Breast epithelium (tissue), 4 donors: ENCODE data around the gene OSBPL10. TPM values are rescaled to one million over a fixed set of nuclear protein-coding genes. Genes with fewer than 3 reads are reported as not detected.

Experiments
- DNase-seq, 2 donors: peaks; one replicate each; pipeline ENCODE4 v3.0.0-alpha.2; 2019; ENCODE audit warnings: low spot score in 2 of 2
- H3K27ac ChIP-seq, 2 donors: fragments of 200-600 bp; sonication (generic) in 1 of 2; one replicate each; pipeline ENCODE4 v1.5.1; 2016 to 2019; ENCODE audit warnings: mild to moderate bottlenecking in 1 of 2
- H3K27me3 ChIP-seq, 2 donors: fragments of 200-600 bp; sonication (generic) in 1 of 2; one replicate each; pipeline versions ENCODE4 v1.5.1 to v1.6.0; 2017 to 2019; ENCODE audit warnings: control low read depth in 1 of 2, mild to moderate bottlenecking in 1 of 2
- H3K36me3 ChIP-seq: fragments of 200-600 bp; one replicate; pipeline ENCODE4 v1.5.1; 2019
- H3K4me1 ChIP-seq, 2 donors: fragments of 200-600 bp; sonication (generic); one replicate each; pipeline ENCODE4 v1.5.1; 2016 to 2019; ENCODE audit warnings: control low read depth in 1 of 2
- H3K4me3 ChIP-seq, 3 donors: fragments of 200-600 bp; sonication (generic); 1 replicate in 2 of 3; 2 replicates in 1 of 3; pipeline ENCODE4 v1.5.1; 2016 to 2019; ENCODE audit warnings: mild to moderate bottlenecking in 3 of 3, moderate library complexity in 2 of 3
- H3K9me3 ChIP-seq, 2 donors: fragments of 200-600 bp; sonication (generic) in 1 of 2; one replicate each; pipeline ENCODE4 v1.5.1; 2016 to 2019; ENCODE audit warnings: control low read depth in 1 of 2
- CTCF ChIP-seq, 3 donors: fragments of 450-650 bp; IDR thresholded peaks; one replicate each; pipeline ENCODE4 v1.5.1; 2016 to 2017; ENCODE audit warnings: antibody characterized with exemption in 3 of 3, mild to moderate bottlenecking in 3 of 3, moderate library complexity in 3 of 3
- POLR2A ChIP-seq: fragments of 450-650 bp; IDR thresholded peaks from one replicate; pipeline ENCODE4 v1.6.1; 2016; ENCODE audit warnings: antibody characterized with exemption, mild to moderate bottlenecking, moderate library complexity
- POLR2AphosphoS5 ChIP-seq, 3 donors: sonication (generic); formaldehyde crosslinking; IDR thresholded peaks; one replicate each; pipeline ENCODE4 v1.6.1; 2017; ENCODE audit warnings: antibody characterized with exemption in 3 of 3
- intact Hi-C: fragments of 100-400 bp; cut with DNase I; formaldehyde crosslinking; loops from one replicate; pipeline ENCODE4 v1.15.1; 2023; ENCODE audit warnings: low total_unique reads
- total RNA-seq, 3 donors: library from RNA; depleted of rRNA; stranded (reverse); fragments of >200 nt; gene quantifications; one replicate each; pipeline ENCODE4 v1.1.0, GENCODE V29; 2016

OSBPL10 gene
- 10 to 100 TPM; 17.6 to 47.4 (median 26.5) TPM for total RNA-seq

DNA sequence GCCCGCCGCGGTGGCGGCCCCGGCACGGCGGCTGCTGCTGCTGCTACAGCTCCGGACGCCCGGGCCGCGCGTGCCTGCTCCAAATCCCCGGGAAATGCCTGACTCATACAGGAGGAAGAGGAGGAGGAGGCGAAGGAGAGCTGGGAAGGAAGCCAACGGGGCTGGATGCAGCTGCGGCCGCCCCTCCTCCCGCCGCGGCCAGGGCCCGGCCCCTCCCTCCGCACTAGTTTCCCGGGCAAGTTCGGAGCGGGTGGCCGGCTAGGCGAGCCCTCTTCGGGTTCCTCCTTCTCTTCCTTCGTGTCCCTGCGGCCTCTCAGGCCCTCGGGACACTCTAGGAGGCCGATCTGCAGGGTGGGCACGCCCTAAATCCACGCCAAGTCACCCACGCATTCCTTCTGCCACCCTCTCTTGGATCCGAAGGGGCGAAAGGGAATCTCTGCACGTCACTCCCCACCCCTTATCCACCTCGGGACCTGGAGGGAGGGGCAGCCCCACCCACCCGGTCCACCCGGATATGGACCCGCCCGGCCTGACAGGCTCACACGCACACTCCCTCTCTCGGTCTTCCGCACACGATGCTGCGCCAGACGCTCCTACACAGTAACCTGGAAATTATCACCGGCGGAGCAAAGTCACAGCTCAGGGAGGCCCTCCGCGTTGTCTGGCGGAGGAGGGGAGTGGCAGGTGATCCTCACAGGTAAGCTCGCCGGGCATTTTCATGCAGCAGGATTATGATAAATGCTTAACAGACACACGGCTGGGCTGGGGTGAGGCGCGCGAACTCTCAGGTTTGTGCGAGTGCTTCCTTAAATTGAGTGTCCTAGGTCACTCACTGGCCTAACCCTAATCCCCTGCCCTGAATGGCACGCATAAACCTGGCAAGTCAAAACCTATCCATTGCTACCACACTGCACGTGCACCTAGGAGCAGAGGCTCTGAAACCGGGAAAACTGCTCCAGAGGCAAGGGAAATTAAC lies at the start of gene OSBPL10, which contains the start of gene ZNF860:
Gene OSBPL10, minus strand, starts transcription at position 57 of the 976 bp plus-strand sequence. CDS start 83 bp downstream, outside the sequence.
Gene ZNF860, plus strand, starts transcription at position 545 of the 976 bp plus-strand sequence. CDS start 7,330 bp downstream, outside the sequence.
- Histone ChIP-seq H3K4me1 (peaks cover 0 to 7% of the 10 kb centered on the region in 2 donors), H3K4me3 (peak within 1 kb of the TSS; percentile 68 to 82 (median 81)), H3K9me3 (no peaks in the 10 kb centered on the region), H3K27me3 (no peaks in the 10 kb centered on the region), H3K27ac (peak within 1 kb of the TSS; percentile 87 to 91), H3K36me3 (no peaks in the 10 kb centered on the region)
- intact Hi-C loops, result no loop called here
- peak; percentile 77 to 80 for DNase-seq
- TF ChIP-seq POLR2AphosphoS5 (IDR thresholded peaks at IDR 0.05) (peak in 1 of 3 donors; percentile 6), CTCF (IDR thresholded peaks at IDR 0.05) (no peak), POLR2A (no peak)

GRCh38 chr3:32026593-32026992 lies 45.5 kb upstream of the OSBPL10 start:
- DNase-seq, result no peak
- no peaks in the 10 kb centered on the region for H3K27me3 ChIP-seq
- no peak for TF ChIP-seq POLR2AphosphoS5 (IDR thresholded peaks at IDR 0.05)
- no peak overlapping the region for H3K4me3 ChIP-seq
- no peaks in the 10 kb centered on the region for H3K4me1 ChIP-seq
- H3K9me3 ChIP-seq, result no peaks in the 10 kb centered on the region
- no peaks in the 10 kb centered on the region for H3K36me3 ChIP-seq
- intact Hi-C loops, result loop anchor here (10.0 kb wide), 1 partner anchor 108 kb away; no protein-coding TSS in a partner anchor
- no peak overlapping the region for H3K27ac ChIP-seq

- no peaks in the 10 kb centered on the region for H3K9me3 ChIP-seq
- no peaks in the 10 kb centered on the region for H3K4me1 ChIP-seq
- no peaks in the 10 kb centered on the region for H3K36me3 ChIP-seq
- H3K27ac ChIP-seq, result no peak overlapping the region
- intact Hi-C loops, result loop anchor here (5.0 to 10.0 kb wide), 2 partner anchors 112 to 366 kb away; no protein-coding TSS in a partner anchor
- TF ChIP-seq POLR2A (no peak), POLR2AphosphoS5 (IDR thresholded peaks at IDR 0.05) (no peak), CTCF (IDR thresholded peaks at IDR 0.05) (no peak)
- H3K27me3 ChIP-seq, result no peaks in the 10 kb centered on the region
- no peak overlapping the region for H3K4me3 ChIP-seq
- no peak for DNase-seq
Measured at GRCh38 chr3:32022947-32023346, 41.9 kb upstream of the OSBPL10 start.

GRCh38 chr3:32021748-32022147 lies 40.7 kb upstream of the OSBPL10 start:
- Histone ChIP-seq H3K36me3 (no peaks in the 10 kb centered on the region), H3K27ac (no peak overlapping the region), H3K4me3 (no peak overlapping the region), H3K9me3 (no peaks in the 10 kb centered on the region), H3K4me1 (no peaks in the 10 kb centered on the region), H3K27me3 (no peaks in the 10 kb centered on the region)
- TF ChIP-seq CTCF (IDR thresholded peaks at IDR 0.05), result no peak
- no peak for TF ChIP-seq POLR2A
- TF ChIP-seq POLR2AphosphoS5 (IDR thresholded peaks at IDR 0.05), result no peak
- no peak for DNase-seq
- intact Hi-C loops, result loop anchor here (5.0 to 10.0 kb wide), 2 partner anchors 113 to 364 kb away; no protein-coding TSS in a partner anchor

- no peaks in the 10 kb centered on the region for H3K9me3 ChIP-seq
- no peak for TF ChIP-seq POLR2AphosphoS5 (IDR thresholded peaks at IDR 0.05)
- TF ChIP-seq POLR2A, result no peak
- TF ChIP-seq CTCF (IDR thresholded peaks at IDR 0.05), result no peak
- no peak overlapping the region for H3K4me3 ChIP-seq
- DNase-seq, result no peak
- H3K36me3 ChIP-seq, result no peaks in the 10 kb centered on the region
- no peaks in the 10 kb centered on the region for H3K4me1 ChIP-seq
- H3K27ac ChIP-seq, result no peak overlapping the region
- no peaks in the 10 kb centered on the region for H3K27me3 ChIP-seq
- intact Hi-C loops, result loop anchor here (5.0 to 10.0 kb wide), 2 partner anchors 114 to 364 kb away; no protein-coding TSS in a partner anchor
Measured at GRCh38 chr3:32021155-32021554, 40.1 kb upstream of the OSBPL10 start.
